HG02885 (cell line): Measurements from ENCODE around the gene PRG3.
A peak's percentile ranks its signal among the peaks of the same experiment; 100 is the strongest.

ENCODE experiments used
- ATAC-seq: cut with Tn5 transposase; IDR thresholded peaks from one replicate; pipeline ENCODE4 v1.9.1; 2021; ENCODE audit warnings: mild to moderate bottlenecking; ENCODE audit not compliant: unreplicated experiment, poor library complexity

The PRG3 gene, protein sequence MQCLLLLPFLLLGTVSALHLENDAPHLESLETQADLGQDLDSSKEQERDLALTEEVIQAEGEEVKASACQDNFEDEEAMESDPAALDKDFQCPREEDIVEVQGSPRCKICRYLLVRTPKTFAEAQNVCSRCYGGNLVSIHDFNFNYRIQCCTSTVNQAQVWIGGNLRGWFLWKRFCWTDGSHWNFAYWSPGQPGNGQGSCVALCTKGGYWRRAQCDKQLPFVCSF

DNA sequence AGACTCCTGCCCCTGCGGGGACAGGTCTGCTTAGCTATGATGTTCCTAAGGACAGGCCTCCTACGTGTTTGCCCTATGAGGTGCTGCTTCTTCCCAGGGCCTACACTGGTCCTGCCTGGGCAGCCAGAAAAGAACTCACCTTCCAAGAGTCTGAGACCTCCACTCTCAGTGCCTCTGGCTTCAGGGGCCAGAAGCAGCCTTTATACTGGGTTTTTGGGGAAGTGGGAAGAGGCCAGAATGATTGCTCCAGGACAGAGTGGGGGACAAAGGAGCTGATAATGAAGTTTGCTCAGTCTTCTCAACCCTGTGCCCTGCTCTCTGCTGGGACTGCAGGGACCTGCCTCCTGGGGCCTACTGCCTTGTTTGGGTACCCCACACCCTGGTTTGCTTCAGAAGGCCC is at the start of gene PRG3:
TSS of gene PRG3 (minus strand) at position 176 of the 400 bp plus-strand sequence. CDS start 442 bp downstream, outside the sequence.
- no peak for ATAC-seq

DNA sequence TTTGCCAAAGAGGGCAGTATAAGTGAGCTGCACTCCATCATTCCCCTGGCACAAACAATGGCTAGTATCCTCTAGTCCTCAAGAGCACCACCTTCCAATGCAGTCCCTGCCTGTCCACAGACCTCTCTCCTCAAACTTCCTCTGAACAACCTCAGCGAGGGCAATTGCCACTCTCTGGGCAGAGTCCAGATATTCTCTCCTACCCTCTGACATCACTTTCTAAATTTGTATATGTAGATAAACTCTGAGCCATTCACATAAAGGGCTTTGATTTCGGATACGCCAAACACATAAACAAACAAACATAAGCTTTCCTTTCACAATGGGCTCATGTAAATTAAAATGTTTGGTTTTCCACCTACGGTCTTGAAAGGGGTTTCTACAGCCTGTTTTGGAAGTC is 49.0 kb upstream of the PRG3 start:
- no peak for ATAC-seq

DNA sequence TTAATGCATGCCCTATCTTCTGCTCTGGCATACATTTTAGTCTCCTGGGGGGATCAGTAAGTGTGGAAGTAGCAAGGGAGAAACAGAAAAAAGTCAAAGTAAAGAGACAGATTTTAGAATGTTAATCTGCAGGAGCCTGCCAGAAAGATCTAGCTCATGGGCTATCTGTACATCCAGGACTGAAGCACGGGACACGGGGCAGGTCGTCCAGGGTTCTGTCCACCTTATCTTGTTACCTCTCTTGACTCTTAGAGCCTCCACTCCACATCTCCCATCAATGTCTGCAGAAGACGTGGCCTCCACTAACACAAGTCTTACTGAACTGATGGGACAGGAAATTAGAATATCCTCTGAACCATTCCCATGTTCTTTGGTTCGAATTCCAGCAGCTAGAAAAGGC is 47.7 kb upstream of the PRG3 start:
- no peak for ATAC-seq

DNA sequence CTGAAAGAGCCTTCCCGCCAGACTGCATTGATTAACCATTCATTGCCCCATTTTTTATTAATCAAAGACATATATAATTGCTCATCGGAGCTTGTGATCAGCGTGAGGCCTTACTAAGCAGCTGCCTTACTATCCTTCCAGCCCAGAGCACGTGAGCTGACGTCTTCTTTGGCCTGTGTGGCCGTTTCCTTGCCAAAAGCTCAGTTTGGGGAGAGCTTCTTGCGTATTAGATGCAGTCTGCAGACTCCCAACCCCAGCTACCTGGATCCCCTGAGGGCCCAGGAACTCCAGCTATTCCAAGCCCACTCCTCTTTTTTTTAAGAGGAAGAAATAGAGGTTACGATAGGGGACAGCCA is 46.8 kb upstream of the PRG3 start:
- ATAC-seq = no peak

DNA sequence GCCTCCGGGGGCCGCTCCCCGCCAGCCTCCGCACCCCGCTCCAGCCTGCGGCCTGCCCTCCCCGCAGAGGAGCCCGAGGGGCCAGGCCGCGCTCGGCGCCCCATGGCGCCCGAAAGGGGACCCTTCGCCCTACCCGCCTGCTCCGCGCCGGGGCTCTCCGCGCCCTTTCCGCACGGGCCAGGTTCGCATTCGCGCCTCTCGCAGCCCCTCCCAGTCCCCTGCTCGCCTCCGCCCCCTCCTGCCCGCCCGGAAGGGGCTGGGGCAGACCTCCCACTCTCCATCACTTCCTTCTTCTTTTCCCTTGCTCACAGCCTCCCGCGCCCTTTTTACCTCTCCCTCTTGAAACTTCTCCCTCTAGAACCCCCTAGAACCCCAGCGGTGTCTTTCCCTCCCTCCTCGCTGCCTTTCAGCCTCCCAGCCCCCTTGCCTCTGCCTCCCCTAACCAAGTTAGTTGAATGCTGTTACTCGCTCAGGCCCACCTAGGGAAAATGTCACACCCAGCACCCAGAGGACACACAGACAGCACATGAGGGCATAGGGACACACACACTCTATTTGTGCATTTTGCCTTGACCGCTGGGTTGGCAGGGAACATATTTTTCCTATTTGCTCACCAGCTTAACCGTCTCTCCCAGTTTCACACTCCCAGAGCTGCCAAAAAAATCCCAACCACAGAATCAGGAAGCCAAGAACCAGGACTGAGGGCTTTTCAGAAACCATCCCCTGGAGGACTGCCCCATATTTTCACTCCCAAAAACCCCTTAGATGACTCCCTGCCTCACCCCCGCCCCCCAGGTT is 46.2 kb upstream of the PRG3 start, which contains the start of gene SLC43A3:
TSS of gene SLC43A3 (minus strand) at position 193 of the 798 bp plus-strand sequence. CDS start 949 bp downstream, outside the sequence.
- peak; percentile 63 for ATAC-seq

DNA sequence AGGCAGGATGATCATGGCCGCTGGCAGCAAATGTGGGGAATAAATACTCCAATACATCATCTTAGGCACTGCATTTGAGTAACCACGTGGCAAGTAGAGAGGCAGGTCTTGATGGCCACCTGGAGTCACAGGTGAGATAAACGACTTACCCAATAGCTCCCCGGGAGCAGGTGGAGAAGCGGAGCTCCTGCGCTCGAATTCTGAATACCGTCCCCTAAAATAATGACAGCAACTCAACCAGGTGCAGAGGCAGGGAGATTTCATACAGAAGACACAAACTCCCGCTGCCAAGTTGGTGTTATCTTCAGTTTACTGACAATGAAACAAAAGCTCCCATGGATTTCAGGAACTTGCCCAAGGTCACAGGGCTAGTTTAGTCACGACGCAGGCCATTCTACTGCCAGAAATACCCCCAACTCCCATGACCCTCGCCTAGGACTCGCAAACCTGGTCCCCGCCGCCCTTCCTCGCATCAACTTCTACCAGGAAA is 45.5 kb upstream of the PRG3 start:
- no peak for ATAC-seq

DNA sequence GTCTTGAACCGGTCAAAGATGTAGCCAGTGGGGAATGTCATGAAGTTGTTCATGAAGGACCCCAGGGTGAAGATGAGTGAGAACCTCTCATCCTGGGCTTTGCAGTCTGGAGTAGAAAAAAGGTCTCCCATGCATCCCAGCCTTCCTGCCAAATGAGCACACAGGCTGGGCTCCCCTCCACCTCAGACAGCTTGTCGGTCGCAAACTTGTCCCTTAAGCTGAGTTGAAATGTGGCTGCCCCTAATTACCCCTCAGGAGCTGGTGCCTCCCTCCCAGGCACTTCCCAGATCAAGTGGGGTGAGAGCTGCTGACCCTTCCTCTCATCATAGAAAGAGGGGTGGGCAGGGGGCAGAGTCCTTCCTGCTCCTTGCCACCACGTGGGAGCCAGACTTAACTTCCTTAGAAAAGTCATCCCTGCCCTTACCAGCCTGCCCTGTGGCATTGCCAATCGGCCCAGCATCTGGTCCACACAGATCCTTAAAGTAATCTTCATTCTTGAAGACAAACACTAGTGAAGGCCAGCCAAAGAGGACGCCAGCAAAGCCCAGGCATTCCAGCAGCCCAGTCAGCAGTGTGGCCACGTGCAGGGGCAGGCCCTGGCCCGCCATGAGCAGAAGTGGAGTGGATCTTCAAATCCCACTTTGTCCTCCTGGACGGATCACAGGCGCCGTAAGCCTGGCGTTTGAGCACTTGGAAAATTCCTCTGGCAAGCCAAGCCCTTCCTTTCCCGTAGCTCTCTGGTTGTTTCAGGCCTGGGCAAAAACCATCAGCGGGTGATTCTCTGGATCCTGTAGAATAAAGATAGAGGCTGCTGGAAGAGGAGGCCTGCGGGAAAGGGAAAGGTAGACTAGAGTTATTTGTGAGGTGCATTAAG is 44.9 kb upstream of the PRG3 start:
- ATAC-seq = no peak

DNA sequence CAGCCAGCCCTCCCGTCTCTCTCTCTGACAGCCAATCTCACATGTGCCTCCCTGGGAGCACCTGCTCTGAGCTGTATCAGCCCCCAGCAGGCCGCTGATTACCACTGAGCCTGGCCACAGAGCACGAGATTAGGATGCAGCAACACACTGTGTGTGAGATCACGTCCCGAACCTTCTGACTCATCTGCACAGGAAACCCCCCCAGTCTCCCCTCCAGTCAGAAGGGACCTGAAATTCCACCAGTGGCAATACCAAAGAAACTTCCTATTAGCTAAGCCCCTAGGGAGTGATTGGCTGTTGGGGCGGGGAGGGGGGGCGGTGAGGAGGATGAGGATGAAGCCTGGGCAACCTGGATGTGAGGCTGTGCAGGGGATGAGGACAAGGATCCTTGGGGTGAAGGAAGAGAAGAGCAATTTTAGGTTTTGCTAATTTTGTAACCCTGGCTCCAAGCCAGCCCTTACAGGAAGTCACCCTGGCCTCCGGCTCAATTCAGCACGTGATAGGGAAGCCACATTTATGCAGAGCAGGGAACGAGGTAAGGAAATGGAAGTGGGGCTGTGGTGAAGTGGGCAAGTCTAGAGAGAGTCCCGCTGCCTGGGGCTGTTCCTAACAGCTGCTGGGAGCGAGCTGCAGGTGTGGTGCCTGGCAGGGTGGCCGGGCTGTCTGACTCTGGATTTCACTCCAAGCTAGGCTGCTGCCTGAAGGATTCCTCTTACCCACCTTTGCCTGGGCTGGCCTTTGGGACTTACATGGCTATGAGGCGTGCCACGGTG is 44.0 kb upstream of the PRG3 start:
- peak; percentile 90 for ATAC-seq

DNA sequence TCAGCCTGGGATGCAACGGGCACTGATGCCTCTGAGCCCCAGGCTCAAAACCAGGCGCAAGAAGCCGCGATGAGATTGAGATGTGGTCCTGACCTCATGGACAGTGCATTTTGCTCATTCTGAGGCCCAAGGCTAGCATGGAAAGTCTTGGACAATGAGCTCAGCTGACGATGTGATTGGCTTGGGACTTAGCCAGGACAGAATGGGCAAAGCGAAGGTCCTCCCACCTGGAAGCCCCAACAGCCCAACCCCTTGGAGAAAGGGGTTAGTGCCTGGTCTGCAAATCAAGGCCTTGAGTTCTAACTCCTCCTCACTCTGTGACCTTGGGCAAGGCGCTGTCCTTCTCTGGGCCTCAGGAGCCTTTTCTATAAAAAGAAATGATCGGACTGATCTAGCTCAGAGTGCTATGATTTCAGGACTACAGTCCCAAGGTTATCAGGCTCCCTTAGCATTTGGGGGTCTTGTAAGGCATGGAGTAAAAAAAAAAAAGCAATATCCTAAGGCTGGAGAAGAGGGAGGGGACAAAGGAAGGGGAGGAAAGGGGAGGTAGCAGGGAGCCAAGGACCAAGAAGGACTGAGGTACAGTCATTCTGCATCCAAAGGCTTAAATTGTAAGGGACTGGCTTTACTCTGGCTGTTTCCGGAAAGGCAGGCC is 43.3 kb upstream of the PRG3 start:
- ATAC-seq = no peak

DNA sequence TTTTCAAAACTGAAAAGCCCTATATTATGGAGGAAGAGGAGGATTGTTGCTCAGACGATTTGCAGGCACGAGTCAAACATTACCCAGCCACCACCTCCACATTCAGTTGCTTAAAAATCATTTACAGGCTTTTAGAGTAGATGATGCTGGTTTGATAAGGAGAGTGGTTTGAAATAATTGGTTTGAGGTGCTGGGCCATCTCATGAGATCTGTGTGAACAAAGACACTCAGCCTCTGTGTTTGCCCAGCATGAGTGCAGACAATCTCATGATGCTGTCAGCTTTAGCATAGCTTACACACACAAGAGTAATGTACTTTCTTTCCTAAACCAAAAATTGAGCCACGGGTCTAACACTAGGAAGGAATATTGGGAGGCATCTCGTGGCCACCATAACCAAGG is 41.7 kb upstream of the PRG3 start:
- ATAC-seq = no peak

DNA sequence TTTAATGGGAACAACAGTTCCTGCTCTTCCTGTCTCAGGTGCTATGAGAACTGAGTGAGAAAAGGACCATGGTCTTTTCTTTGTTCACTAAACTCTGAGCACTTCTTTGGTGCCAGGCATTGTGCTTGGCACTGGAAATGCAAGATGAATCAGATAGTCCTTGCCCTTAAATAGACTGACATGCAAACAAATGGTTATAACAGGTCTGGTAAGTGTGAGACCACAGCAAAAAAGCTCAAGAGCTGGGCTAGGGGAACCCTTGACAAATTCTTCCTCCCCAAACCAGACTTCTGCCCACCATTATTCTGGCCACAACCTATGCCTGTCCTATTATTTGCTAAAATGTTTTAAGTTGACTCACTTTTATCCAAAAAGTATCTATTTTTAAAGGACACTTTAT is 40.9 kb upstream of the PRG3 start:
- ATAC-seq = no peak

DNA sequence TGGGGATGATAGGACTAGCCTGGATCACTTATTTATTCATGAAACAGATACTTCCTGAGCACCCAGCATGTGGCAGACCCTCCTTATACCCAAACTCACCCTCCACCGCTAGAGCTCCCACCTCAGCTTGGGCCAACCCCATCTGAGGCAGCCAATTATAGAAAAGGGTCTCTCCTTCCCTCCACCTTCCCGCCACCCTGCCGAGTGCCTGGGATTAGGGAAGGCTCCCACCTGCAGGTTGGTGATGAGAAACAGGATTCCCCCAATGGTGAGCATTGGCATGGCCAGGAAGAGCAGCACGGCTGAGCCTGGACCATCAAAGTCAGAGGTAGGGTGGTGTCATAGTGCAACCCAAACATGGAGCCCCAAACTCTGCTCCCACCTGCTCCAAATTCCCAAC is 40.1 kb upstream of the PRG3 start:
- no peak for ATAC-seq

DNA sequence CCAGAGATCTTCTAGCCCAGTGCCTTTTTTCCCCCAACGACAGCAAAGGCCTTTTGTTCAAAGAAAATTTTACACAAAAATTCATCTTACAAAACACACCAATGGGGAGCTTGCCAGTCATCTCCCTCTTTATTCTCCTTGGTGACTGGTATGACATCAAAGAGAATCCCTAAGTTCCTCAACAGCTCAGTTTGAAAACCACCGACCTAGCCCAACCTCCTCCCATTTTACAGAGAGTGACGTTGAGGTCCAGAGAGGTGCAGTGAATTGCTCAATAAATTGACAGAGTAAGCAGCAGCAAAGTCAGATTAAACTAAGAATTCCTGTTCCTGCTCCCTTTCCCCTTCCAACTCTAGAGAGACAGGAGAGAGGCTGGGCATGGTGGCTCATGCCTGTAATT is 38.2 kb upstream of the PRG3 start:
- ATAC-seq = no peak

DNA sequence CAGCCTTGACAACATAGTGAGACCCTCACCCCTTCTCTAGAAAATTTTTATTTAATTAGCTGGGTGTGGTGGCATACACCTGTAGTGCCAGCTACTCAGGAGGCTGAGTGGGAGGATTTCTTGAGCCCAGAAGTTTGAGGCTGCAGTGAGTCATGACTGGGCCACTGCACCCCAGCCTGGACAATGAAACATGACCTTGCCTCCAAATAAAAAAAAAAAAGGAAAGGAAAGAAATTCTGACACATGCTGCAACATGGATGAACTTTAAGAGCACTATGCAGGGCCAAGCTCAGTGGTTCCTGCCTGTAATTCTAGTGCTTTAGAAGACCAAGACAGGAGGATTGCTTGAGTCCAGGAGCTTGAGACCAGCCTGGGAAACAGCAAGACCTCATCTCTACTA is 37.2 kb upstream of the PRG3 start:
- ATAC-seq = no peak

DNA sequence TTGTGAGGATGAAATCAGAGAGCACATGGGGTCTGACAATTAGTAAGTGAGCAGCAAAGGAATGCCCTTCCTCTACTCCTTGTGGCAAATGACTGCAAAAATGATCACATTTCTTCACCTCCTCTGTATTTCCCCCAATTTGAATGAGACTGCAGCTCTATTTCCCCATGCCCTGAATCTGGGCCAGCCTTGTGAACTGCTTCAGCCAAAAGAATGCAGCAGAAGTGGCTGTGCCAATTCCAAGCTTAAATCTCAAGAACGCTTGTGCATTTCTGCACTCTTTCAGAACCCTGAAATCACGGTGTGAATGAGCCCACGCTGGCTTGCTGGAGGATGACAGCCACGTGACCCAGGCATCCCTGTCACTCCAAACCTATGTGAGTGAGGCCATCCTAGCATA is 36.1 kb upstream of the PRG3 start:
- no peak for ATAC-seq

DNA sequence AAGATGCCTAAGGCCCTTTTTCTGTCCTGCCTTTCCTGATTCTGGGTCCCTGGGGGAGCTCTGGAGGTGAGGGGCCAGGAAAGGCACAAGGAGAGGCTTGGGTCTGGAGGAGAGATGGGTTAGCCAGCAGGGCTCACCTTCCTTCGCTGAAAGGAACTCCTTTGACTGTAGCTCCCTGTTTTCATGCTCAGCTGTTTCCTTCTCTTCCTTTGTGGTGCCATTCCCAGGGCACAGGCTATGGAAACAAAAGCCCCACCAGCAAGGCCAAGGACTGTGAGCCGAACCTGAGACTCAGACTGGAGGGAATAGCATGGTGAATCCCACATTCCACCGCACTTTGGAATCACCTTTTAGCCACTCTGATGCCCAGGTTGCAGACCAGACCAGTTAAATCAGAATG is 35.5 kb upstream of the PRG3 start:
- ATAC-seq = no peak

DNA sequence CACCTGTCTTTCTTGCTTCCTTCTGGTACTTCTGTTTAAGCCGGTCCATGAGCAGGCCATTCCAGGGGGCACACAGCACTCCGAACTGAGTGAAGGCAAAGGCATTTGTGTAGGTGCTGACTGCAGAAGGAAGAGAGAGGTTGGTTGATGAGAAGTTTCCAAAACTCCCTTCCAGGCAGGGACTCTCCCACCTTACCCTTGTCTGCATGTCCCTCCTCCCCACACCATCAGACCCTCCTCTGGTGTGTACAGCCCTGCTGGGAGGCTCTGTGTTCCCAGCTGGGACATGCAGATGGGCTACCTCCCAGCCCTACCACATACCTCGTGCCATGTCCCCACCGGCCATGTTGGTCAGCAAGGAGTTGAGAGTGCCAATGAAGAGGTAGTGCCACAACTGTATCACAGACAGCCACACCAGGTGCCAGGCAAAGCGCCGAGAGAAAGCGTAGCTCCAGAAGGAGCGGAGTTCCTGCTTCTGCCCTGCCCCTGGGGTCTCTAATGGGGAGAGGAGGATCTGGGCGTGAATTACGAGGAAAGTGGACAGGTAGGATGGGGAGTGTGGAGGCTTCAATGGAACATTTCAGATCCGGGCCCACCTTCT is 33.8 kb upstream of the PRG3 start:
- no peak for ATAC-seq

DNA sequence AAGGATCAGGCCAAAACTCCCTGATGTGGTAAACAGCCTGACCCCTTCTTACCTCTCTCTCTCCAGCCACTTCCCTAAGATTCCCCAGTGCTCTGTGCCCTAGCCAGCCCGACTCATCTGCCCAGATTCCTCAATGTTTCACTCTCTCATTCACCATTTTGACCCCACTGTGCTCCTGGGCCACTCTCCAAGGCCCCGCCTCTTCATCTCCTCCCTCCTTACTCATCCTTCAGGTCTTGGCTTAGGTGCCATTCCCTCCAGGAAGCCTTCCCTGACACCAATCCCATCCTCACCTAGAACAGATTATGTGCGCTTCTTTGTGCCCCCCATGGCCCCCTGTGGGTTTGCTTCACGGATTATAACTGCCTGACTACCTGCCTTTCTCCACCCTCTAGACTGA is 32.7 kb upstream of the PRG3 start:
- ATAC-seq = no peak

DNA sequence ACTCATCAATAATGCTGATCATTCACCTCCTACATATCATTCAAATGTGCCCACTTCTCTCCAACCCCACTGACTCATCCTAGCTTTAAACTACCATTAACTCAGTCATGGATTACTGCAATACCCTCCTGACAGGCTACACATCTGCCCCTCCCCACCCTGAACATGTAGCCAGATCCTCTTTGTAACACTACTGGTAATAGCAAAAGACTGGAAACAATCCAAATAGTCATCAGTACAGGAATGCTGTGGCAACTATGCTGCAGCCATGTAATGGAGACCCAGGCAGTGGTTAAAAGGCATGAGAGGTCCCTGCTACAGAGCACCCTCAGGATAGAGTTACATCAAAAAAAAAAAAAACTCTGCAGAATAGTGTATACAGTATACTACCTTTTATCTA is 29.3 kb upstream of the PRG3 start:
- ATAC-seq = no peak
